Right lobe of liver (tissue), 6 donors: ENCODE data around the gene GFOD1. TPM values are rescaled to one million over a fixed set of nuclear protein-coding genes. Genes with fewer than 3 reads are reported as not detected.
"Not testable (repeated sequence)": the region's sequence is repeated elsewhere in the genome, so short reads cannot be mapped to it uniquely, and the experiment has no call there.

Experiments
- ATAC-seq, 4 donors: fragments of 200-7000 bp; cut with Tn5 transposase; one replicate each; pipeline ENCODE4 v1.9.1; 2020; ENCODE audit warnings: mild to moderate bottlenecking in 4 of 4, moderate library complexity in 4 of 4
- DNase-seq, 3 donors: peaks; one replicate each; pipeline ENCODE4 v3.0.0-alpha.2; 2020
- H3K27ac ChIP-seq, 3 donors: fragments of 200-600 bp; one replicate each; pipeline ENCODE4 v1.8.0; 2022
- H3K27me3 ChIP-seq, 2 donors: fragments of 200-600 bp; one replicate each; pipeline ENCODE4 v1.8.0; 2022
- H3K36me3 ChIP-seq, 4 donors: fragments of 200-600 bp; sonication (generic) in 1 of 4; one replicate each; pipeline versions ENCODE4 v1.5.1 to v1.8.0; 2017 to 2022; ENCODE audit warnings: control low read depth in 1 of 4
- H3K4me1 ChIP-seq, 4 donors: fragments of 200-600 bp; sonication (generic) in 1 of 4; one replicate each; pipeline versions ENCODE4 v1.5.1 to v1.8.0; 2017 to 2022; ENCODE audit warnings: control low read depth in 1 of 4
- H3K4me3 ChIP-seq, 3 donors: fragments of 200-600 bp; one replicate each; pipeline ENCODE4 v1.8.0; 2022
- H3K9me3 ChIP-seq, 4 donors: fragments of 200-600 bp; sonication (generic) in 1 of 4; one replicate each; pipeline versions ENCODE4 v1.5.1 to v1.8.0; 2017 to 2022; ENCODE audit warnings: control low read depth in 1 of 4
- CTCF ChIP-seq, 4 donors: fragments of 200-600 bp in 3 of 4; fragments of 450-650 bp in 1 of 4; IDR thresholded peaks; one replicate each; pipeline versions ENCODE4 v1.5.1 to v1.8.0; 2016 to 2022; ENCODE audit warnings: antibody characterized with exemption in 4 of 4, mild to moderate bottlenecking in 2 of 4
- POLR2A ChIP-seq: fragments of 450-650 bp; IDR thresholded peaks from one replicate; pipeline ENCODE4 v1.6.1; 2017; ENCODE audit warnings: antibody characterized with exemption, mild to moderate bottlenecking
- WGBS: methylation state at CpG from one replicate; pipeline ENCODE4 v1.1.6; 2018; ENCODE audit warnings: low coverage, low lambda C conversion rate; ENCODE audit not compliant: insufficient coverage; ENCODE audit errors: missing lambda C conversion rate; 5-methylcytosine and 5-hydroxymethylcytosine counted together
- intact Hi-C, 2 donors: fragments of 100-400 bp; cut with DNase I; formaldehyde crosslinking; loops; one replicate each; pipeline versions ENCODE4 v1.11.2 to v1.14.1; 2022
- total RNA-seq, 6 experiments: library from RNA; depleted of rRNA in 2 of 6; stranded (reverse); fragments of >200 nt in 2 of 6; fragmentation: NEBNext Ultra II Directional in 3 of 6; extraction: Animal tissue kit (Norgen Biotek cat#: 25700) in 3 of 6; gene quantifications; one replicate each; pipeline versions ENCODE4 v1.1.0 to v1.2.4, GENCODE V29; 2016 to 2023
- donor health status: DM: no; HTN: yes; CAD: no.
- donor health status: DM: no; HTN: no; CAD: no.
- donor health status: DM: no; HTN: no; CAD: no.
- donor health status: DM: no; HTN: yes; CAD: no.
- donor health status: DM: no; HTN: yes; CAD: no.

The GFOD1 gene
- total RNA-seq, 6 experiments from 2014 or later: 5.4 to 8.5 (median 7.5) TPM

- intact Hi-C loops: no loop called here
- H3K4me3 ChIP-seq: no peak overlapping the region
- no peak for DNase-seq
- peaks cover 0 to 14% (median 4%) of the 10 kb centered on the region in 4 donors for H3K4me1 ChIP-seq
- ATAC-seq: no peak
- no peaks in the 10 kb centered on the region for H3K9me3 ChIP-seq
- TF ChIP-seq CTCF (IDR thresholded peaks at IDR 0.05): no peak
- TF ChIP-seq POLR2A: no peak
- WGBS: 71% methylated on average over 3 of the region's 3 CpGs
- no peak overlapping the region for H3K27ac ChIP-seq
- H3K36me3 ChIP-seq: no peaks in the 10 kb centered on the region
- H3K27me3 ChIP-seq: no peaks in the 10 kb centered on the region
Observed at GRCh38 chr6:13444604-13445003, 42.8 kb downstream of the GFOD1 start.

GRCh38 chr6:13443978-13444377, 43.4 kb downstream of the GFOD1 start:
- WGBS: 82% methylated on average over 6 of the region's 6 CpGs
- peaks cover 0 to 13% (median 4%) of the 10 kb centered on the region in 4 donors for H3K4me1 ChIP-seq
- H3K4me3 ChIP-seq, H3K27me3 ChIP-seq, ATAC-seq, H3K27ac ChIP-seq, H3K9me3 ChIP-seq, intact Hi-C loops, DNase-seq, H3K36me3 ChIP-seq: not testable (repeated sequence)

- 84% methylated on average over 4 of the region's 4 CpGs for WGBS
- intact Hi-C loops: no loop called here
- DNase-seq (no peak), ATAC-seq (no peak)
- H3K9me3 ChIP-seq: no peaks in the 10 kb centered on the region
- no peaks in the 10 kb centered on the region for H3K36me3 ChIP-seq
- H3K27ac ChIP-seq: no peak overlapping the region
- no peaks in the 10 kb centered on the region for H3K27me3 ChIP-seq
- H3K4me1 ChIP-seq: peaks cover 0 to 5% (median 2%) of the 10 kb centered on the region in 4 donors
- no peak overlapping the region for H3K4me3 ChIP-seq
- TF ChIP-seq CTCF (IDR thresholded peaks at IDR 0.05) (no peak), POLR2A (no peak)
Observed at GRCh38 chr6:13441778-13442177, 45.6 kb downstream of the GFOD1 start.

- no peak overlapping the region for H3K27ac ChIP-seq
- WGBS: 100% methylated on average over 1 of the region's 1 CpG
- H3K9me3 ChIP-seq: no peaks in the 10 kb centered on the region
- ATAC-seq (no peak), DNase-seq (no peak)
- intact Hi-C loops: no loop called here
- peaks cover 0 to 17% (median 0%) of the 10 kb centered on the region in 4 donors for H3K4me1 ChIP-seq
- TF ChIP-seq CTCF (IDR thresholded peaks at IDR 0.05): no peak
- no peak for TF ChIP-seq POLR2A
- H3K27me3 ChIP-seq: no peaks in the 10 kb centered on the region
- H3K36me3 ChIP-seq: no peaks in the 10 kb centered on the region
- H3K4me3 ChIP-seq: no peak overlapping the region
Observed at GRCh38 chr6:13439644-13440043, 47.8 kb downstream of the GFOD1 start.

GRCh38 chr6:13438126-13438525, 49.3 kb downstream of the GFOD1 start:
- ATAC-seq (no peak), DNase-seq (no peak)
- 92% methylated on average over 1 of the region's 1 CpG for WGBS
- Histone ChIP-seq H3K27ac (no peak overlapping the region), H3K4me1 (peaks cover 0 to 18% (median 0%) of the 10 kb centered on the region in 4 donors), H3K36me3 (no peaks in the 10 kb centered on the region), H3K27me3 (no peaks in the 10 kb centered on the region), H3K4me3 (no peak overlapping the region), H3K9me3 (no peaks in the 10 kb centered on the region)
- TF ChIP-seq CTCF (IDR thresholded peaks at IDR 0.05): no peak
- TF ChIP-seq POLR2A: no peak
- intact Hi-C loops: no loop called here
